ENCODE measurements around the gene TNIP1.
A peak's percentile ranks its signal among the peaks of the same experiment; 100 is the strongest.

Gene TNIP1

DNA sequence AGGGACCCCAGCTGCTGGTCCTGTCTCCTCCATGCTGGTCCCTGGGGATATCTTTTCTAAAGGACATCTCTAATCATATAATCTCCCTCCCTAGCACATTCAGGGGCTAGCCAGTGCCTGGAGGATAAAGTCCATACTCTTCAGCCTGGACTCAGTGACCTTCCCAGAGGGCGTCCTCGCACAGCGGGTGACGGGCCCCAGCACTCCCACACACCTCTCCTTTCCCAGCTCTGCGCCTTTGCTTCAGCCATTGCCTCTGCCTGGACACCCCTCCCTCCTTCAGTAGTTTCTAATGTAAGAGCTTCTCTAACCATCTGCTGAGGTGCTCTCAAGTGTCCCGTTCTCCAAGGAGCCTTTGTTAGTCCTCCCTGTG is 15.2 kb upstream of the TNIP1 start:
- Histone ChIP-seq H3K27me3 (ENCODE audit: control insufficient read depth, insufficient read depth, low read length) (no peaks in the 10 kb centered on the region), H3K9me3 (ENCODE audit: control insufficient read depth, low read length) (no peaks in the 10 kb centered on the region), H3K27ac (peak overlapping the region; percentile 92), H3K4me2 (ENCODE audit: low read length) (peak overlapping the region; percentile 3), H3K36me3 (ENCODE audit: control insufficient read depth, insufficient read depth, low read length) (no peaks in the 10 kb centered on the region), H3K4me1 (peaks cover 65% of the 10 kb centered on the region), H3K79me2 (no peaks in the 10 kb centered on the region), H3K4me3 (ENCODE audit: low read depth, low read length) (no peak overlapping the region), H3K9ac (no peak overlapping the region), H2AFZ (peak overlapping the region; percentile 21)
- TF ChIP-seq, protein P1, sequence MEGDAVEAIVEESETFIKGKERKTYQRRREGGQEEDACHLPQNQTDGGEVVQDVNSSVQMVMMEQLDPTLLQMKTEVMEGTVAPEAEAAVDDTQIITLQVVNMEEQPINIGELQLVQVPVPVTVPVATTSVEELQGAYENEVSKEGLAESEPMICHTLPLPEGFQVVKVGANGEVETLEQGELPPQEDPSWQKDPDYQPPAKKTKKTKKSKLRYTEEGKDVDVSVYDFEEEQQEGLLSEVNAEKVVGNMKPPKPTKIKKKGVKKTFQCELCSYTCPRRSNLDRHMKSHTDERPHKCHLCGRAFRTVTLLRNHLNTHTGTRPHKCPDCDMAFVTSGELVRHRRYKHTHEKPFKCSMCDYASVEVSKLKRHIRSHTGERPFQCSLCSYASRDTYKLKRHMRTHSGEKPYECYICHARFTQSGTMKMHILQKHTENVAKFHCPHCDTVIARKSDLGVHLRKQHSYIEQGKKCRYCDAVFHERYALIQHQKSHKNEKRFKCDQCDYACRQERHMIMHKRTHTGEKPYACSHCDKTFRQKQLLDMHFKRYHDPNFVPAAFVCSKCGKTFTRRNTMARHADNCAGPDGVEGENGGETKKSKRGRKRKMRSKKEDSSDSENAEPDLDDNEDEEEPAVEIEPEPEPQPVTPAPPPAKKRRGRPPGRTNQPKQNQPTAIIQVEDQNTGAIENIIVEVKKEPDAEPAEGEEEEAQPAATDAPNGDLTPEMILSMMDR (IDR thresholded peaks at IDR 0.05): no peak

DNA sequence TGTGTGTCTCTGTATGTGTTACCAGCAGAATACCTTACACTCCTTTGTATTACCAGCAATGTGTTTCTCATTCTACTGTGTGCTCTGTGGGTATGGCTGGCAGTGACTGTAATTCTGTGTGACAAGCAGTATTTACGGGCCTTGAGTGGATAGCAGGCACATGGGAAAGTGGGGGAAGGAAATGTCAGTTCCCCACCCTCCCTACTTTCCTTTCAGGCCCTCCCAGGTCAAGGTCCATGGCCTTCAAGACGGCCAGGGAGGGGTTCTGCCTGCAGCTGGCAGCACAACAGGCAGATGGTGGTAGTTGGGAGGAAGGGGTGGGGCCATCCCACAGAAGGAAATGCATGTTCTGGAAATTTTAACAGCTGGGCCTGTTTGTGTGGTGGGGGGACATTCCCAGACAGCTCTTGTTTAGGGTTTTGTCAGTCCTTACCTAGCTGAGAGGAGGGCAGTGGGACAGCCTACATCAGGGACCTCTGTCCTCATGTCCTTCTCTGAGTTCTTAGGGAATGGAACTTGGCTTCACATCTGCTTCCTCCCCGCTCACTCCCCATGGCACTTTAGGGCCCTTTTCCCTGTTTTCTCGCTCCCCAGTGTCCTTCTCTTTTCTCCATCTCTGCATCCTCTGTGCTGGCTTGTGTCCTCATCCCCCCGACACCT is 14.6 kb upstream of the TNIP1 start:
- Histone ChIP-seq H3K36me3 (ENCODE audit: control insufficient read depth, insufficient read depth, low read length) (no peaks in the 10 kb centered on the region), H3K4me1 (peaks cover 60% of the 10 kb centered on the region), H3K27ac (peak overlapping the region; percentile 92), H3K4me2 (ENCODE audit: low read length) (peak overlapping the region; percentile 57), H3K9ac (no peak overlapping the region), H2AFZ (peak overlapping the region; percentile 4), H3K27me3 (ENCODE audit: control insufficient read depth, insufficient read depth, low read length) (no peaks in the 10 kb centered on the region), H3K4me3 (ENCODE audit: low read depth, low read length) (no peak overlapping the region), H3K9me3 (ENCODE audit: control insufficient read depth, low read length) (no peaks in the 10 kb centered on the region), H3K79me2 (no peaks in the 10 kb centered on the region)
- TF ChIP-seq, protein P1 (IDR thresholded peaks at IDR 0.05): no peak

DNA sequence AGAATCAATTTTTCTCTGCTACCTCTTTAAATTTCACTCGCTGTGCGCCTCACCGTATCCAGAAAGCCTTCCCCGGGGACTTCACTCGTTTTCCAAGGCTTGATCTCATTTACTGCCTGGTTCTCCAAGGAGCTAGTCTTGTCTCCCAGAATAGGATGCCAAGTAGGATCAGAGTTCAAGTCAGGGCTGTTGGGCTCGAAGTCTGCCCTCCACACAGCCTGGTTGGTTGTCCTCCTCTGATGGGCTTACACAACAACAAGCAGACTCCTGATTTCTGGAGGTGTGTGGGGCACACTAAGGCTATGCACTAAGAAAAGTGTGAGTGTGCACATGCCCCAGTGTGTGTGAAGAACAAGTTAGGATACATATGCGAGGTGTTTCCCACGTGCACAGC is 14.0 kb upstream of the TNIP1 start:
- Histone ChIP-seq H3K27me3 (ENCODE audit: control insufficient read depth, insufficient read depth, low read length) (no peaks in the 10 kb centered on the region), H2AFZ (peak overlapping the region; percentile 65), H3K4me1 (peaks cover 58% of the 10 kb centered on the region), H3K36me3 (ENCODE audit: control insufficient read depth, insufficient read depth, low read length) (no peaks in the 10 kb centered on the region), H3K9ac (no peak overlapping the region), H3K4me2 (ENCODE audit: low read length) (peak overlapping the region; percentile 57), H3K27ac (peak overlapping the region; percentile 92), H3K9me3 (ENCODE audit: control insufficient read depth, low read length) (no peaks in the 10 kb centered on the region), H3K4me3 (ENCODE audit: low read depth, low read length) (no peak overlapping the region), H3K79me2 (no peaks in the 10 kb centered on the region)
- TF ChIP-seq, protein P1 (IDR thresholded peaks at IDR 0.05): no peak

DNA sequence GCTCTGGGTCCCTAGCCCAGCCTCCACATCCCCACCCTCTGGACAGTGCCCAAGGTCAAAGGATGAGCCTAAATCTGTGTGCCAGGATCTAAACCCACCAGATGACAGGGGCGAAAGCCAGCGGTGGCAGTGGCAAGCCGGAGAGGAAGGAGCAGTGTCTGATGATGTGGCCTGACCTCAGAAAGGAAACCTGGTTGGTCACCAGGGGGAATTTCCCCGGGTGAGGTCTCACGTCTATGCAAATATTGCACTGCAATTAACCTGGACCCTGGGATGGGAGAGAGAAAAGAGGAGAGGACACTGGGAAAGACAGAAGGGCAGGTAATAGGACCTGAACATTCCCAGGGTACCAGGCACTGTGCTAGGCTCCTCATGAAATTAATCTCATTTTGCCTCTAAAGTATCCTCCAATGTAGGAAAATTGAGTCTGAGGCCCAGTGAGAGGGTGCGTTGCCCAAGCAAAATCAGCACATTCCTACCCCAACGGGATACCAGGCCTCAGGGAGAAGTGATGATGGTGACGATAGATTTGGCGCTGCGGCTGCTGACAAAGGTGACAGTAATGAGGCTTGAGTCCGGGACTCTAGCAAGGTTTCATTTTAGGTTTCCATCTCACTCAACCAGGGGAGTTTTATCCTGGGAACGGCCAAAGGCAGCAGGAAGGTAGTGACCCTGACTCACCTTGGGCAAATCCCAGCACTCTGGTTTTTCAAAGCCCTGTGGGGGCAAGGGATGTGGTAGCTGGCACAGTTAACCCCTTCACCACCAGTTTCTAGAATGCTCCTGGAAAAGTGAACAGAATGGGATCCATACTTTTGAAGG is 13.4 kb upstream of the TNIP1 start:
- Histone ChIP-seq H2AFZ (peak overlapping the region; percentile 65), H3K4me1 (peaks cover 58% of the 10 kb centered on the region), H3K79me2 (peaks cover 2% of the 10 kb centered on the region), H3K27me3 (ENCODE audit: control insufficient read depth, insufficient read depth, low read length) (no peaks in the 10 kb centered on the region), H3K27ac (peak overlapping the region; percentile 92), H3K4me2 (ENCODE audit: low read length) (peak overlapping the region; percentile 57), H3K4me3 (ENCODE audit: low read depth, low read length) (no peak overlapping the region), H3K9me3 (ENCODE audit: control insufficient read depth, low read length) (no peaks in the 10 kb centered on the region), H3K36me3 (ENCODE audit: control insufficient read depth, insufficient read depth, low read length) (no peaks in the 10 kb centered on the region), H3K9ac (no peak overlapping the region)
- TF ChIP-seq, protein P1 (IDR thresholded peaks at IDR 0.05): no peak

Measured in parathyroid adenoma (tissue), 2 donors.